GM18498 (cell line): ENCODE results near the gene MTOR.
"Not testable (repeated sequence)": the region's sequence is repeated elsewhere in the genome, so short reads cannot be mapped to it uniquely, and the experiment has no call there.

ENCODE experiments used
- ATAC-seq: cut with Tn5 transposase; IDR thresholded peaks from one replicate; pipeline ENCODE4 v1.9.1; 2021; ENCODE audit warnings: mild to moderate bottlenecking, moderate library complexity; ENCODE audit not compliant: unreplicated experiment

Gene MTOR

GRCh38 chr1:11187000-11187399 lies 75.4 kb downstream of the MTOR start:
- ATAC-seq = no peak

GRCh38 chr1:11184973-11185372 lies 77.4 kb downstream of the MTOR start:
- no peak for ATAC-seq

- no peak for ATAC-seq
These were observed 79.5 kb downstream of the MTOR start for GRCh38 chr1:11182884-11183283.

- ATAC-seq = no peak
These were observed 82.0 kb downstream of the MTOR start for GRCh38 chr1:11180342-11180744.

GRCh38 chr1:11179749-11180148 lies 82.6 kb downstream of the MTOR start:
- not testable (repeated sequence) for ATAC-seq

GRCh38 chr1:11179125-11179524 lies 83.2 kb downstream of the MTOR start:
- ATAC-seq = no peak

- ATAC-seq = no peak
These were observed 84.0 kb downstream of the MTOR start for GRCh38 chr1:11178021-11179015.

GRCh38 chr1:11176081-11176706 lies 86.2 kb downstream of the MTOR start:
- ATAC-seq = no peak

GRCh38 chr1:11175461-11175860 lies 86.9 kb downstream of the MTOR start:
- ATAC-seq = no peak

- ATAC-seq = no peak
These were observed 87.9 kb downstream of the MTOR start for GRCh38 chr1:11174261-11174942.

GRCh38 chr1:11170102-11170501 lies 92.2 kb downstream of the MTOR start:
- ATAC-seq = no peak

GRCh38 chr1:11169202-11169601 lies 93.1 kb downstream of the MTOR start:
- ATAC-seq = no peak

GRCh38 chr1:11168731-11169130 lies 93.6 kb downstream of the MTOR start:
- no peak for ATAC-seq

GRCh38 chr1:11166744-11167143 lies 95.6 kb downstream of the MTOR start:
- ATAC-seq = not testable (repeated sequence)

- not testable (repeated sequence) for ATAC-seq
These were observed 99.6 kb downstream of the MTOR start for GRCh38 chr1:11162752-11163151.

- no peak for ATAC-seq
These were observed 103.5 kb downstream of the MTOR start for GRCh38 chr1:11158720-11159321.

- ATAC-seq = no peak
These were observed 104.1 kb downstream of the MTOR start for GRCh38 chr1:11158291-11158690.

GRCh38 chr1:11157867-11158266 lies 104.5 kb downstream of the MTOR start:
- no peak for ATAC-seq

GRCh38 chr1:11157394-11157793 lies 105.0 kb downstream of the MTOR start:
- ATAC-seq = no peak

GRCh38 chr1:11156963-11157362 lies 105.4 kb downstream of the MTOR start:
- ATAC-seq = no peak

- ATAC-seq = no peak
These were observed 105.9 kb downstream of the MTOR start for GRCh38 chr1:11156441-11156840.
